NB4 (cell line): ENCODE data around the gene AXIN2.

Experiments
- DNase-seq: peaks from one replicate; pipeline ENCODE4 v3.0.0; 2010; ENCODE audit warnings: low read depth
- H3K4me3 ChIP-seq: one replicate; pipeline ENCODE4 v1.5.1; 2011; ENCODE audit warnings: mild to moderate bottlenecking, low read depth, low read length, moderate library complexity
- MYC ChIP-seq: IDR thresholded peaks from 2 replicates; pipeline ENCODE4 v1.6.1; 2011; ENCODE audit warnings: low read depth, low read length
- POLR2A ChIP-seq: IDR thresholded peaks from 2 replicates; pipeline ENCODE4 v1.6.1; 2011; ENCODE audit warnings: mild to moderate bottlenecking; ENCODE audit not compliant: insufficient read length; ENCODE audit errors: extremely low read depth
- TF ChIP-seq, protein P1 (sequence below): IDR thresholded peaks from one replicate; pipeline ENCODE4 v1.5.1; 2012; ENCODE audit warnings: low read depth, low read length
- TF ChIP-seq, protein P2 (sequence below): IDR thresholded peaks from 2 replicates; pipeline ENCODE4 v1.6.1; 2011; ENCODE audit warnings: low read depth, low read length

Gene AXIN2

DNA sequence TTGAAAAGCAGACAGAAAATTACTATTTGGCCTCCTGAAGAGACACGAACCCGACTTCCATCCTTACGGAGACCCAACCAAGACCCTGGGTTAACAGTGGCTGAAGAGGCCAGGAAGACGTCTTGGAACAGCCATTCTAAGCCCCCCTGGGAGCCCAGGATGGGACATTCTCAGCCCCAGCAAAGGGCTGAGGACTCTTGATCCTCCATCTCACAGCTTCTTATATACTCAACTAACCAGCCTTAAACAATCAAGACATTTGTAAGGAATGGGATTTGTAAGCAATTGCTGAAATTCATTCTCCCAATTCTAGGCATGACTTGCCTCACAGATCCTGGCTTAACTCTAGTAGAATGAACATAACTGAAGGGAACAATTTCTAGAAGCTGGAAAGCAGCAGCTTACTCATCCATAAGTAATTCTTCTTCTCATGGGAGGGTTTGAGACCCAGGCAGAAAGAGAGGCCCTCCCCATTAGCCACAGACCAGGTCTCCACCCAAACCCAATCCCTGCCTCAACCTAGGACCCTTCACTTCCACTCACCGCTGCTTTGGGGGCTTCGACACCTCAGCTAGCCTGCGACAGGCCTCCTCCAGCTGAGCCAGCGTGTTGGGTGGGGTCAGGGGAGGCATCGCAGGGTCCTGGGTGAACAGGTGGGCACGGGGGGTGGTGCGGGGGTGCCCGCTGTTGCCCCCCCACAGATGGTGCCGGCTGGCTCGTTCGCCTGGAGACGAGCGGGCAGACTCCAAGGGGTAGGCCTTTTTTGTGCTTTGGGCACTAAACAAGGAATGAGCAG, 25.5 kb downstream of the AXIN2 start:
- DNase-seq, result no peak
- TF ChIP-seq, protein P1, sequence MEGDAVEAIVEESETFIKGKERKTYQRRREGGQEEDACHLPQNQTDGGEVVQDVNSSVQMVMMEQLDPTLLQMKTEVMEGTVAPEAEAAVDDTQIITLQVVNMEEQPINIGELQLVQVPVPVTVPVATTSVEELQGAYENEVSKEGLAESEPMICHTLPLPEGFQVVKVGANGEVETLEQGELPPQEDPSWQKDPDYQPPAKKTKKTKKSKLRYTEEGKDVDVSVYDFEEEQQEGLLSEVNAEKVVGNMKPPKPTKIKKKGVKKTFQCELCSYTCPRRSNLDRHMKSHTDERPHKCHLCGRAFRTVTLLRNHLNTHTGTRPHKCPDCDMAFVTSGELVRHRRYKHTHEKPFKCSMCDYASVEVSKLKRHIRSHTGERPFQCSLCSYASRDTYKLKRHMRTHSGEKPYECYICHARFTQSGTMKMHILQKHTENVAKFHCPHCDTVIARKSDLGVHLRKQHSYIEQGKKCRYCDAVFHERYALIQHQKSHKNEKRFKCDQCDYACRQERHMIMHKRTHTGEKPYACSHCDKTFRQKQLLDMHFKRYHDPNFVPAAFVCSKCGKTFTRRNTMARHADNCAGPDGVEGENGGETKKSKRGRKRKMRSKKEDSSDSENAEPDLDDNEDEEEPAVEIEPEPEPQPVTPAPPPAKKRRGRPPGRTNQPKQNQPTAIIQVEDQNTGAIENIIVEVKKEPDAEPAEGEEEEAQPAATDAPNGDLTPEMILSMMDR, result no peak
- TF ChIP-seq MYC (no peak), POLR2A (no peak)
- TF ChIP-seq, protein P2, sequence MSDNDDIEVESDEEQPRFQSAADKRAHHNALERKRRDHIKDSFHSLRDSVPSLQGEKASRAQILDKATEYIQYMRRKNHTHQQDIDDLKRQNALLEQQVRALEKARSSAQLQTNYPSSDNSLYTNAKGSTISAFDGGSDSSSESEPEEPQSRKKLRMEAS, result no peak
- H3K4me3 ChIP-seq, result no peak overlapping the region

DNA sequence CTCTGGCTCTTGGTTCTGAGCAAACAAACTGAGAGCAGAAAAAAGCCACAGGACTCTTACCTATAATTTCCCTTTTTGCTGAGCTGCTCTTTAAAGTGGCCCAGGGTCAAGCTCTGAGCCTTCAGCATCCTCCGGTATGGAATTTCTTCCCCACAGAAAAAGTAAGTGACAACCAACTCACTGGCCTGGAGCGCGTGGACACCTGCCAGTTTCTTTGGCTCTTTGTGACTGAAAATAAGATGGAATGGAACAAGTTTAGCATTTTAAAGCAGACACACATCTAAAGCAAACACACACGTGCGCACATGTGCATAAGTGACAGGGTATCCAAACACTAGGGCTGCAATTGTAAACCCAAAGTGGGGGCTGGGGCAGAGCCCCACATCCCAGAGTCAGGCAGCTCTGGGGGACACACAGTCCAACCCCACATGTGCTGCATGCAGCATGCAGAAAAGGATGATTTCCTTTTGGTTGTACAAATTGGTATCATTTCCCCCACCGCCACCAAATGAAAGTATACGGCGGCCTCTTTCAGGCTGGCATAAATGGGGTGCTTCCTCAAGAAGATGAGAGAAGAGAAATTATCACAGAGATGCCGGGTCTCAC, 27.5 kb downstream of the AXIN2 start:
- TF ChIP-seq, protein P2, result no peak
- TF ChIP-seq, protein P1, result no peak
- no peak for TF ChIP-seq MYC
- TF ChIP-seq POLR2A, result no peak
- DNase-seq, result no peak
- H3K4me3 ChIP-seq, result no peak overlapping the region

DNA sequence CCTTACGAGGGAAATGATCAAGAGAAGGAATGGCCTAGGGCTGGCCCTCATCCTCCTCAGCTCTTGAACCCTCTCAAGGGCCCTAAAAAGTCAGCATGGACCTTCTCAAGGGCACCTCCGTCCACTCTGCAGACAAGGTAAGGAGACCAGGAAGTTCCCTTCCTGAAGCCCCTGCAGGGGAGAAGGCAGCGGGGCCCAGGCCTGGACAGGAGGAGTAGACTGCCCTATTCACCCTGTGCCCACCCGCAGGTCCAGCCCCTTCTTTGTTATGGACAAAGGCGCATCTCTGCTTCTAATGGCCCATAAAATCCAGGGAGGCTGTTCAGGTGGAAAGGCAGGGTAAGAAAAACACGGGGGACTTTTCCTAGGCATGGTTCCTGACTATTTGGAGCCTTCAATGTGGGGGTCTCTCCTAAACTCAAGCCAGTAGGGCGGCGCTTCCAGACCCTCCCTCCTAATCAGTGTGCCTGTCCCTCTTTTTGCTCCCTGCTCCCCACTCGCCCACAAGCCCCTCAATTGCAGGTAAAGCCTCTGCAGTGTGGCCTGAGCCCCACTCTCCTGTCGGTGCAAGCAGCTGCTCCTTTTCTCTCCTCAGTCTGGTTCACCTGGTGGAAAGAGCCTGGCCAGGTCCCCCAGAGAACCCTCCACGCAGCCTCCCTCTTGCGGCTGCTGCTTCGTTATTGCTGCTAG, 28.2 kb downstream of the AXIN2 start:
- H3K4me3 ChIP-seq, result no peak overlapping the region
- TF ChIP-seq, protein P1, result no peak
- TF ChIP-seq MYC (no peak), POLR2A (no peak)
- TF ChIP-seq, protein P2, result no peak
- no peak for DNase-seq

DNA sequence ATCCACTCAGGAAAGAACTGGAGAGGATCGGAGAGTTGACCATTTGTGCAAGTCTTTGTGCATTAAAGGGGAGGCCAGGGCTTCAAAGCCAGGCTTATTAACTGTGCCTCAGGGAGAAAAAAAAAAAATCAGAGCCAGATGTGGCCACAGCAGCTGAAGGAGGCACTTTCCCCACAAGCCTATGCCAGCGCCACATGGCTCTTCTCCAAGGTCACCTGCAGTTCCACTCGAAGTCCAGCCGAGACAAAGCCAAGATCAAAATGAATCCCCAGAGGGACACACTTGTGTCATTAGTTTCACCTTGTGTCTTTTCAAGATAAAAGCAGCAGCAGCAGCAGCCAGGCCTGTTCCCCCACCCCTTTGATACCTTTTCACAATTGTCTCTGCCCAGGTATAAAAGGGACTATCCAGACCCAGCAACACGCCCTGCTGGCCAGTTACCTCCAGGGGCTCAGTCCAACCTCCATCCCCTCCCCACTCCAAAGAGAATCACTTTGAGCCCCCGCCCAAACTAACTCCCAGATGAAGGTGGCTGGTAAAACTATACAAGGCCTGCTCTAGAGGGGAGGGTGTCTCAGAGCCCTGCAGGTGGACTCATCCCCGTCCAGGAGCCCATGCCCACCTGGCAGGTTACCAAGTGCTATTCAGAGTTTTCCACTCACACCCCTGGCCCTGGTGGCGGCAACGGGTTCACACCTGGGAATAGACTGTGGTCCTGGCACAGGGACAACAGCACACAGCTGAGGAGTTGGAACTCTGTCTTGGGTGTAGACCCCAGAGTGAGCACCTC, 29.2 kb downstream of the AXIN2 start:
- no peak for TF ChIP-seq POLR2A
- TF ChIP-seq, protein P2, result no peak
- TF ChIP-seq, protein P1, result no peak
- no peak for DNase-seq
- H3K4me3 ChIP-seq, result no peak overlapping the region
